ENCODE data around the gene ABCA2.
"Not testable (repeated sequence)": the region's sequence is repeated elsewhere in the genome, so short reads cannot be mapped to it uniquely, and the experiment has no call there.

Gene ABCA2

GRCh38 chr9:137062798-137063197, 34.8 kb upstream of the ABCA2 start:
- DNase-seq, result not testable (repeated sequence)

- DNase-seq, result no peak
Observed at GRCh38 chr9:137062384-137062783, 34.3 kb upstream of the ABCA2 start.

GRCh38 chr9:137058521-137059234, 30.6 kb upstream of the ABCA2 start:
- no peak for DNase-seq

GRCh38 chr9:137057545-137057944, 29.5 kb upstream of the ABCA2 start:
- DNase-seq, result no peak

- DNase-seq, result no peak
Observed at GRCh38 chr9:137056739-137057415, 28.8 kb upstream of the ABCA2 start.

- DNase-seq, result peak; percentile 89 to 94
Observed at GRCh38 chr9:137055385-137056364, 27.6 kb upstream of the ABCA2 start.

GRCh38 chr9:137054932-137055384, 26.9 kb upstream of the ABCA2 start:
- DNase-seq, result peak in 1 of 2 donors; percentile 61

GRCh38 chr9:137053944-137054931, 26.2 kb upstream of the ABCA2 start, which contains the start of gene ENTPD2:
Gene ENTPD2, minus strand, starts transcription at chr9:137054061. Its CDS starts 64 bp downstream, at chr9:137053997.
- no peak for DNase-seq

- DNase-seq, result no peak
Observed at GRCh38 chr9:137052998-137053943, 25.2 kb upstream of the ABCA2 start.

- no peak for DNase-seq
Observed at GRCh38 chr9:137052293-137052692, 24.3 kb upstream of the ABCA2 start.

- no peak for DNase-seq
Observed at GRCh38 chr9:137051145-137051724, 23.2 kb upstream of the ABCA2 start.

GRCh38 chr9:137050570-137050969, 22.5 kb upstream of the ABCA2 start:
- DNase-seq, result no peak

GRCh38 chr9:137049544-137050449, 21.8 kb upstream of the ABCA2 start:
- DNase-seq, result peak in 1 of 2 donors; percentile 45

- DNase-seq, result no peak
Observed at GRCh38 chr9:137048655-137049543, 20.9 kb upstream of the ABCA2 start.

GRCh38 chr9:137046088-137046787, 18.2 kb upstream of the ABCA2 start, which contains the start of gene NPDC1:
Gene NPDC1, minus strand, starts transcription at chr9:137046177. Its CDS starts 188 bp downstream, at chr9:137045989.
- DNase-seq, result peak; percentile 32 to 67

- peak in 1 of 2 donors; percentile 30 for DNase-seq
Observed at GRCh38 chr9:137045294-137046087, 17.5 kb upstream of the ABCA2 start.
